B cell (primary cell): ENCODE results near the gene ASIP. TPM values are rescaled to one million over a fixed set of nuclear protein-coding genes. Genes with fewer than 3 reads are reported as not detected.

Experiments used
- ATAC-seq: fragments of 200-7000 bp; cut with Tn5 transposase; one replicate; pipeline ENCODE4 v1.10.0; 2021; ENCODE audit warnings: low read depth, mild to moderate bottlenecking, moderate number of reproducible peaks, moderate library complexity
- CTCF ChIA-PET: fragments of 350-600 bp; sonication (Branson Sonifier 250); formaldehyde crosslinking; loops from one replicate; lab custom pipeline; 2021; ENCODE audit warnings: antibody characterized with exemption, inconsistent platforms; lab: Charles Lee
- POLR2A ChIA-PET: fragments of 350-600 bp; sonication (Branson Sonifier 250); formaldehyde crosslinking; loops from one replicate; lab custom pipeline; 2021; ENCODE audit warnings: antibody characterized with exemption; lab: Charles Lee
- DNase-seq: peaks from one replicate; pipeline ENCODE4 v3.0.0; 2013
- H2AFZ ChIP-seq: 2 replicates; pipeline ENCODE4 v1.6.1; 2012; ENCODE audit warnings: mild to moderate bottlenecking, low read depth, low read length; ENCODE audit not compliant: insufficient read depth, poor library complexity, severe bottlenecking
- H3K27ac ChIP-seq, 2 donors: 1 replicate in 1 of 2; 2 replicates in 1 of 2; pipeline ENCODE4 v1.5.1; 2012 to 2013; ENCODE audit warnings: low read length in 2 of 2, mild to moderate bottlenecking in 2 of 2, moderate library complexity in 1 of 2
- H3K27me3 ChIP-seq, 4 experiments: fragments of 200-600 bp in 1 of 4; sonication (generic) in 1 of 4; replicated peaks in 1 of 4; 1 replicate in 2 of 4; 2 replicates in 2 of 4; pipeline versions ENCODE4 v1.6.1 to v1.7.0; 2013 to 2016; ENCODE audit warnings: low read length in 3 of 4, mild to moderate bottlenecking in 2 of 4, mixed read lengths in 1 of 4, moderate library complexity in 1 of 4; ENCODE audit not compliant: insufficient read depth in 4 of 4, control insufficient read depth in 3 of 4; ENCODE audit errors: control extremely low read depth in 1 of 4
- H3K36me3 ChIP-seq, 2 experiments: replicated peaks in 1 of 2; 1 replicate in 1 of 2; 2 replicates in 1 of 2; pipeline versions ENCODE4 v1.6.1 to v1.7.1; 2013; ENCODE audit warnings: low read length in 1 of 2; ENCODE audit not compliant: insufficient read depth in 2 of 2, control insufficient read depth in 1 of 2; ENCODE audit errors: control extremely low read depth in 1 of 2, extremely low read depth in 1 of 2
- H3K4me1 ChIP-seq, 2 donors: fragments of 200-600 bp in 1 of 2; sonication (generic) in 1 of 2; 1 replicate in 1 of 2; 2 replicates in 1 of 2; pipeline versions ENCODE4 v1.5.1 to v1.6.1; 2013 to 2017; ENCODE audit warnings: low read length in 2 of 2; ENCODE audit not compliant: control insufficient read depth in 2 of 2, insufficient read depth in 2 of 2
- H3K4me2 ChIP-seq: replicated peaks from 2 replicates; pipeline ENCODE3; 2012; ENCODE audit warnings: mild to moderate bottlenecking, low read depth, low read length; ENCODE audit not compliant: poor library complexity, severe bottlenecking
- H3K4me3 ChIP-seq, 5 experiments: fragments of 200-600 bp in 1 of 5; sonication (generic) in 1 of 5; 1 replicate in 3 of 5; 2 replicates in 2 of 5; pipeline versions ENCODE4 v1.5.1 to v1.7.0; 2011 to 2016; ENCODE audit warnings: low read length in 4 of 5, mild to moderate bottlenecking in 4 of 5, low read depth in 2 of 5, control low read depth in 1 of 5, moderate library complexity in 1 of 5; ENCODE audit not compliant: insufficient read depth in 1 of 5; ENCODE audit errors: control extremely low read depth in 1 of 5, extremely low read depth in 1 of 5
- H3K79me2 ChIP-seq: fragments of 200-600 bp; sonication (generic); one replicate; pipeline ENCODE4 v1.6.0; 2016; ENCODE audit warnings: low read length; ENCODE audit not compliant: control insufficient read depth, insufficient read depth
- H3K9ac ChIP-seq: fragments of 200-600 bp; sonication (generic); 2 replicates; pipeline ENCODE4 v1.6.1; 2017; ENCODE audit warnings: mild to moderate bottlenecking, low read length, moderate library complexity
- H3K9me3 ChIP-seq, 3 donors: one replicate each; pipeline versions ENCODE4 v1.6.1 to v1.7.1; 2013; ENCODE audit warnings: low read length in 2 of 3; ENCODE audit not compliant: control insufficient read depth in 2 of 3, insufficient read depth in 1 of 3; ENCODE audit errors: control extremely low read depth in 1 of 3
- H4K20me1 ChIP-seq: 2 replicates; pipeline ENCODE4 v1.6.0; 2012; ENCODE audit warnings: mild to moderate bottlenecking, low read length; ENCODE audit not compliant: insufficient read depth, control insufficient read depth, poor library complexity, severe bottlenecking
- H3K27ac Mint-ChIP-seq: one replicate; pipeline ENCODE4 v1.8.0; 2021; ENCODE audit warnings: mixed read lengths
- H3K27me3 Mint-ChIP-seq: one replicate; pipeline ENCODE4 v1.8.0; 2021; ENCODE audit warnings: mixed read lengths
- H3K4me1 Mint-ChIP-seq: one replicate; pipeline ENCODE4 v1.8.0; 2021; ENCODE audit warnings: mixed read lengths
- H3K4me3 Mint-ChIP-seq: one replicate; pipeline ENCODE4 v1.8.0; 2021; ENCODE audit warnings: mixed read lengths
- H3K9me3 Mint-ChIP-seq: one replicate; pipeline ENCODE4 v1.8.0; 2022; ENCODE audit warnings: mixed read lengths; ENCODE audit not compliant: insufficient read depth
- CTCF ChIP-seq: fragments of 200-600 bp; IDR thresholded peaks from one replicate; pipeline ENCODE4 v1.8.0; 2022; ENCODE audit warnings: antibody characterized with exemption, mild to moderate bottlenecking
- EZH2 ChIP-seq: IDR thresholded peaks from 2 replicates; pipeline ENCODE4 v1.6.1; 2012; ENCODE audit warnings: borderline replicate concordance, low read depth, mild to moderate bottlenecking, moderate library complexity, low read length; ENCODE audit not compliant: insufficient read depth, poor library complexity, severe bottlenecking
- WGBS: methylation state at CpG from one replicate; pipeline ENCODE4 v1.1.5; 2013; ENCODE audit warnings: missing lambda C conversion rate; ENCODE audit not compliant: insufficient coverage; 5-methylcytosine and 5-hydroxymethylcytosine counted together
- intact Hi-C: fragments of 100-400 bp; cut with micrococcal nuclease; formaldehyde crosslinking; loops from one replicate; pipeline ENCODE4 v1.10.0; 2022
- polyA plus RNA-seq: library from polyadenylated mRNA; depleted of rRNA; stranded (reverse); fragments of >200 nt; gene quantifications from 2 replicates; pipeline ENCODE4 v1.2.3, GENCODE V29; 2012
- total RNA-seq, 2 donors: library from RNA; stranded (reverse); fragments of 120-200 nt in 1 of 2; gene quantifications; 1 replicate in 1 of 2; 2 replicates in 1 of 2; pipeline versions ENCODE4 v1.2.3 to v1.2.4, GENCODE V29; 2013 to 2022

Gene ASIP
- total and polyA plus RNA-seq, 2 donors (not counting 1 experiment from before 2014, with no cell fraction given): 0.24 TPM; not detected in 1

DNA sequence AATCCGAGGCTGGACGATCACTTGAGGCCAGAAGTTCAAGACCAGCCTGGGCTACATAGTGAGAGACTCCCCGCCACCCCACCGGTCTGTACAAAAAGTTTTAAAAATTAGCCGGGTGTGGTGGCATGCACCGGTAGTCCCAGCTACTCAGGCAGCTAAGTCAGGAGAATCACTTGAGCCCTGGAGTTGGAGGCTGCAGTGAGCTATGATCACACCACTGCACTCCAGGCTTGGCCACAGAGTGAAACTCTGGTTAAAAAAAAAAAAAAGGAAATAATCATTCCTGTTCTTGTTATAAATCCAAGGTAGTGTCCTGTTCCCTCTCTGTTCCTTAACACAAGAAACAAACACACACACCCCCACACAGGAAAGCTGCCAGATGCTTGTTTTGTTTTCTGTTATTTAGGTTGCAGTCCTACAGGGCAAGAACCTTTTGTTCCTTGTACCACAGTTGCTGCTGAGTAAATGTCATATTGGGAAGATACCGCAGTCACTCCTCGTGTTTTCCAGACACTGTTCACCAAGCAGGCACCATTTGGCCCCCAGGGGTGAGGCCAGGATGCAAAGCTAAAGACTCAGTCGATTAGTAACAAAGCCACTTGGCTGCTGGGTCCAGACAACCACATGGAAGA lies 28.9 kb downstream of the ASIP start:
- Mint-ChIP-seq H3K4me1 (peaks cover 10% of the 10 kb centered on the region), H3K4me3 (peak overlapping the region; percentile 13)
- ATAC-seq: no peak

More for the DNA sequence above, 28.9 kb downstream of the ASIP start:
- Histone ChIP-seq H3K36me3 (no peaks in the 10 kb centered on the region), H4K20me1 (no peaks in the 10 kb centered on the region), H3K79me2 (no peaks in the 10 kb centered on the region), H3K27ac (no peak overlapping the region), H3K9me3 (peaks cover 0 to 3% (median 0%) of the 10 kb centered on the region in 3 donors), H3K4me3 (no peak overlapping the region), H2AFZ (no peak overlapping the region), H3K4me2 (no peak overlapping the region), H3K9ac (no peak overlapping the region), H3K4me1 (peaks cover 10 to 12% of the 10 kb centered on the region in 2 donors), H3K27me3 (peaks cover 0 to 14% (median 2%) of the 10 kb centered on the region in 4 experiments)
- H3K9me3 Mint-ChIP-seq: no peaks in the 10 kb centered on the region
- CTCF ChIA-PET: interaction anchor here (0.6 to 0.8 kb wide), 5 partner anchors 14 to 499 kb away, joined by 3 to 5 read pairs (median 3); no protein-coding TSS in a partner anchor
- H3K27ac Mint-ChIP-seq: no peak overlapping the region
- intact Hi-C loops: no loop called here
- POLR2A ChIA-PET: no interaction called here
- TF ChIP-seq CTCF (no peak), EZH2 (no peak)
- WGBS: 92% methylated on average over 5 of the region's 9 CpGs
- no peak for DNase-seq
- peaks cover 3% of the 10 kb centered on the region for H3K27me3 Mint-ChIP-seq
